HG03469 (cell line): Measurements from ENCODE around the gene CANX.
"Not testable (repeated sequence)": the region's sequence is repeated elsewhere in the genome, so short reads cannot be mapped to it uniquely, and the experiment has no call there.

Experiments
- ATAC-seq: cut with Tn5 transposase; IDR thresholded peaks from one replicate; pipeline ENCODE4 v1.9.1; 2021; ENCODE audit warnings: mild to moderate bottlenecking, moderate library complexity, moderate number of reproducible peaks; ENCODE audit not compliant: unreplicated experiment

Gene CANX, protein sequence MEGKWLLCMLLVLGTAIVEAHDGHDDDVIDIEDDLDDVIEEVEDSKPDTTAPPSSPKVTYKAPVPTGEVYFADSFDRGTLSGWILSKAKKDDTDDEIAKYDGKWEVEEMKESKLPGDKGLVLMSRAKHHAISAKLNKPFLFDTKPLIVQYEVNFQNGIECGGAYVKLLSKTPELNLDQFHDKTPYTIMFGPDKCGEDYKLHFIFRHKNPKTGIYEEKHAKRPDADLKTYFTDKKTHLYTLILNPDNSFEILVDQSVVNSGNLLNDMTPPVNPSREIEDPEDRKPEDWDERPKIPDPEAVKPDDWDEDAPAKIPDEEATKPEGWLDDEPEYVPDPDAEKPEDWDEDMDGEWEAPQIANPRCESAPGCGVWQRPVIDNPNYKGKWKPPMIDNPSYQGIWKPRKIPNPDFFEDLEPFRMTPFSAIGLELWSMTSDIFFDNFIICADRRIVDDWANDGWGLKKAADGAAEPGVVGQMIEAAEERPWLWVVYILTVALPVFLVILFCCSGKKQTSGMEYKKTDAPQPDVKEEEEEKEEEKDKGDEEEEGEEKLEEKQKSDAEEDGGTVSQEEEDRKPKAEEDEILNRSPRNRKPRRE

GRCh38 chr5:179698935-179699615, at the start of gene CANX:
TSS of gene CANX (plus strand) at chr5:179698967. CDS start at chr5:179705682, 6,715 bp downstream.
- no peak for ATAC-seq

GRCh38 chr5:179649166-179649703, 49.5 kb upstream of the CANX start:
- not testable (repeated sequence) for ATAC-seq

DNA sequence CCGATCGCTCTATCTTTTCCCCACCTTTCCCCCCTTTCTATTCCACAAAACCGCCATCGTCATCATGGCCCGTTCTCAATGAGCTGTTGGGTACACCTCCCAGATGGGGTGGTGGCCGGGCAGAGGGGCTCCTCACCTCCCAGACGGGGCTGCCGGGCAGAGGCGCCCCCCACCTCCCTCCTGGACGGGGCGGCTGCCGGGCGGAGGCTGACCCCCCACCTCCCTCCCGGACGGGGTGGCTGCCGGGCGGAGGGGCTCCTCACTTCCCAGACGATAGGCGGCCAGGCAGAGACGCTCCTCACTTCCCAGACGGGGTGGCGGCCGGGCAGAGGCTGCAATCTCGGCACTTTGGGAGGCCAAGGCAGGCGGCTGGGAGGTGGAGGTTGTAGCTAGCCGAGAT, 48.5 kb upstream of the CANX start:
- not testable (repeated sequence) for ATAC-seq

- not testable (repeated sequence) for ATAC-seq
Measured at GRCh38 chr5:179653135-179653534, 45.6 kb upstream of the CANX start.

GRCh38 chr5:179657302-179658178, 41.2 kb upstream of the CANX start:
- ATAC-seq, result not testable (repeated sequence)

DNA sequence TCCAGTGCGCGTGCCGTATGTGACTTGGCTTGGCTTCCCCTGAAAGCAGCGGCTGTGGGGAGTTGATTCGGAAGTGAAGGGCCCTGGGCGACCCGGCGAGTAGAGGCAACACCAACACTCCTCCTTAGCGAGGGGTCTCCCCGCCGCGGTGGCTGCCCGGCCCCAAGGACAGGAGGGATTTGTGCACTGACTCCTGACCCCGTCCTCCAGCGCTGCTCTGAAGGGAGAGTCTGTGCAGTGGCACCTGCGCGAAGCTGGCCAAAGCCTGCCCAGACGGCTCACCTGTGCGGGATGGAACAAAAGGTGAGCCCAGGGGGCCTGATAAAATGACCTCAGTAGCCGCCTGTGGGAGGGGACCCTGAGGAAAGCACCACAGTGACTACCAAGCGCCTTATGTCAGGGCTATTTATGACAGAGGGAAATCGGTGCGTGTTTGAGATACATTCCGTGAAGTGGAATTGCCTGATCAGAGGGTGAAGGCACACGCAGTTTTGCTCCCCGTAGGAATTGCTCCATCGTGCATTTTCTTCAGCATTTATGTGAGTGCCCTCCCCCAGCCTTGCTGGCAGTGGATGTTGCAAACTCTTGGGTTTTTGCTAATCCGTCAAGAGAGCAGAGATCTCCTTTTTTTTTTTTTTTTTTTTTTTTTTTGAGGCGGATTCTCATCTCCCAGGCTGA, 40.4 kb upstream of the CANX start:
- ATAC-seq, result not testable (repeated sequence)

GRCh38 chr5:179661647-179662046, 37.1 kb upstream of the CANX start:
- ATAC-seq, result not testable (repeated sequence)

GRCh38 chr5:179668391-179668790, 30.4 kb upstream of the CANX start:
- no peak for ATAC-seq

GRCh38 chr5:179678223-179679013, 20.3 kb upstream of the CANX start:
- ATAC-seq, result peak; percentile 76

GRCh38 chr5:179679014-179679674, 19.6 kb upstream of the CANX start:
- peak; percentile 14 for ATAC-seq

GRCh38 chr5:179680014-179680779, 18.6 kb upstream of the CANX start:
- no peak for ATAC-seq

DNA sequence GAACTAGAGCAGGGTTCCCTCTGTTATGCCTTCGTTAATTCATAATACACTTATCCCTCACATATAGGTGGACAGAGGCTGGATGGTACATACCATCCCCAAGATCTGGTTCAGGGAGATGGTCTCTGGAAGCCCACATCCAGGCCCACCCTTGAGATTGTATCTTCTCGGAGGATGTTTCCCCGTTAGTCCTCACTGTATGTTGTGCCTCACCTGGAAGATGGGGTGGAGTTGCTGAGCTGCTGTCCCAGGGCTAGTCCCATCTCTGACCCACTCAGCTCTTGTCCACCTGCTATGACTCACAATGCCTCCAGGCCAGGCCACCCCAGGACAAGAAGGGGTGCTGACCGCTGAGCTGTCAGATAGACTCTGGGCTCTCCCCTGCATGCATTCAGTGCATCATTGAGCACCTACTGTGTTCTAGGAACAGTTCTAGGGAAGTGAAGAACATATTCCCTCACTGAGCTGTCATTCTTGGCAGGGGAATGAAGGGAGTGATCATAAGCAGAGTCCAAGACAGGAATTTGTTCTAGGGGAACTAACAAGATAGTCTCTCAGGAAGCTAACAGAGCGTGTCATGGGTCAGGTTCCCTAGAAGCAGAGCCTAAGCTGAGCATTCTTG, 17.9 kb upstream of the CANX start, which contains the start of gene CBY3:
CBY3 (minus strand) TSS at position 255 of the 622 bp plus-strand sequence; CDS start at position 139, 116 bp downstream.
- ATAC-seq, result no peak

DNA sequence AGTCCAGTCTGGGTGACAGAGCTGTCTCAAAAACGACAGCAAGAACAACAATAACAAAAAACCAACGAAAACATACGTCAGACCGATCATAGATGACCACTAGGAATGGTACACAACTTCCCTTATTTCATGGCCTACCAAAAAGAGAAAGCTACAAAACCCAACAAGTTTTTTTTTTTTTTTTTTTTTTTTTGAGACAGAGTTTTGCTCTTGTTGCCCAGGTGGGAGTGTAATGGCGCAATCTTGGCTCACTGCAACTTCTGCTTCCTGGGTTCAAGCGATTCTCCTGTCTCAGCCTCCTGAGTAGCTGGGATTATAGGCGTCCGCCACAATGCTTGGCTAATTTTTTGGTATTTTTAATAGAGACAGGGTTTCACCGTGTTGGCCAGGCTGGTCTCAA, 9.6 kb upstream of the CANX start:
- not testable (repeated sequence) for ATAC-seq

DNA sequence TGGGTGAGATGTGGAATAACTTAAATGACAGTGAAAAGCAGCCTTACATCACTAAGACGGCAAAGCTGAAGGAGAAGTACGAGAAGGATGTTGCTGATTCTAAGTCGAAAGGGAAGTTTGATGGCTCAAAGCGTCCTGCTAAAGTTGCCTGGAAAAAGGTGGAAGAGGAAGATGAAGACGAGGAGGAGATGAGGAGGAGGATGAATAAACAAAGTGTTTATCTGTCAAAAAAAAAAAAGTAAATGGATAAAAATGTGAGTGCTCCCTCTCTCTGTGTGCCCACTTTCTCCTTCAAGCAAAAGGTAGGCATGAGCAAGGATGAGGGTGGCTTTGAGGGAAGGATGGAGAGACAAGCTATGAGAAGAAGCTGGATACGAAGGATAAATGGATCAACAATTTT, 4.2 kb upstream of the CANX start:
- no peak for ATAC-seq

DNA sequence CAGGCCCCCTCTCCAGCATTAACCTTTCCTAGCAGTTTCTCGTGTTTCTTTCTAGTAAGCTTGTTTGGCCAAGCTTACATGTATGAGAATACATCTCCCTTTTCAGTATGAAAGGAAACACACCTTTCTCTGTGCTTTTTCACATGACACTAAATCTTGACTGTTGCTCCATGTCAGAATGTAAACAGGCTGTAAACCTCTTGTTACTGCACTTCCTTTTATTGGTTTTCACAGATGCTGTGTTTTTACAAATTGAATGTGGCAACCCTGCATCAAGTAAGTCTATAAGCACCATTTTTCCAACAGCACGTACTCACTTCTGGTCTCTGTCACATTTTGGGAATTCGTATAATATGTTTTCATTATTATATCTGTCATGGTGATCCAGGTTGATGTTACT, 2.2 kb upstream of the CANX start:
- no peak for ATAC-seq

DNA sequence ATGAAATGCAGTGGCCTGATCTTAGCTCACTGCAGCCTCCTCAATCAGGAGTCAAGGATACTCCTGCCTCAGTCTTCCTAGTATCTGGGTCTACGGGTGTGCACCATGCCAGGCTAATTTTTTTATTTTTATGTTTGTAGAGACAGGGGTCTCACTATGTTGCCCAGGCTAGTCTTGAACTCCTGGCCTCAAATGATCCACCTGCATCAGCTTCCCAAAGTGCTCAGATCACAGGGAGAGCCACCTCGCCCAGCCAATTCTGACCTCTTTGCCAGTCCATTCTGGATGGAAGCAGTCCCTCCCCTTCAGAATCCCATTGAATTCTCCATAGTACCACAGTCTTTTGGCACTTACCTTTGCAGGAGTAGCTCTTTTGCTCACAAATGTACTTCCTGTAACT, 1.7 kb upstream of the CANX start:
- ATAC-seq, result no peak

DNA sequence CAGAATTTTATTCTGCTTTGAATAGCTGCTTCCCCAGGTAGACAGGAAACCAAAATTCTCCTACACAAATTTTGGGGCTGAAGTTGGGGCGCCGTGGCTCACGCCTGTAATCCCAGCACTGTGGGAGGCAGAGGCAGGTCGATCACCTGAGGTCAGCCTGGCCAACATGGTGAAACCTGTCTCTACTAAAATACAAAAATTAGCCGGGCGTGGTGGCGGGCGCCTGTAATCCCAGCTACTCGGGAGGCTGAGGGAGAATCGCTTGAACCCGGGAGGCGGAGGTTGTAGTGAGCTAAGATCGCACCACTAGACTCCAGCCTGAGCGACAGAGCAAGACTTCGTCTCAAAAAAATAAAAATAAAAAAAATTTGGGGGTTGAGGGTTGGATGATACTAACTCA, 1.2 kb upstream of the CANX start:
- ATAC-seq, result not testable (repeated sequence)
